ENCODE measurements around the gene FBXO44. TPM values are rescaled to one million over a fixed set of nuclear protein-coding genes. Genes with fewer than 3 reads are reported as not detected.

The FBXO44 gene
- total RNA-seq, 4 donors from 2014 or later = 17.2 to 56.3 (median 28.1) TPM

DNA sequence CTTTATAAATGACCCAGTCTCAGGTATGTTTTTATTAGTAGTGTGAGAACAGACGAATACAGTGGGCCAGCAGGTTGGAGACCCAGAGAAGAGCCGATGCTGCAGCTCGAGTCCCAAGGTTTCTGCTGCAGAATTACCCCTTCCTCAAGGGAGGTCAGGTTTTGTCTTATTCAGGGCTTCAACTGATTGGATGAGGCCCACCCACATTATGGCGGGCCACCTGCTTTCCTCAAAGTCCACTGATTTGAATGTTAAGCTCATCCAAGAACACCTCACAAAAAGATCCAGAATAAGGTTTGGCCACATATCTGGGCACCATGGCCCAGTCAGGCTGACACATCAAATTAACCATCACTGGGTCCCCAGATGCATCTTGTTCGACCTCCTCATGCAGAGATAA is 41.3 kb upstream of the FBXO44 start:
- no peak for DNase-seq (ENCODE audit: low spot score in 2 of 2)
- H3K27me3 ChIP-seq = peaks cover 34% of the 10 kb centered on the region
- H3K27ac ChIP-seq = no peak overlapping the region
- no peaks in the 10 kb centered on the region for H3K9me3 ChIP-seq
- 87% methylated on average over 5 of the region's 5 CpGs for WGBS
- H3K4me3 ChIP-seq = no peak overlapping the region
- TF ChIP-seq POLR2A (IDR thresholded peaks at IDR 0.05) = no peak
- TF ChIP-seq EP300 (IDR thresholded peaks at IDR 0.05) = no peak
- H3K36me3 ChIP-seq = no peaks in the 10 kb centered on the region
- H3K4me1 ChIP-seq = no peaks in the 10 kb centered on the region

GRCh38 chr1:11615090-11615489 is 39.6 kb upstream of the FBXO44 start:
- peaks cover 42% of the 10 kb centered on the region for H3K27me3 ChIP-seq

DNA sequence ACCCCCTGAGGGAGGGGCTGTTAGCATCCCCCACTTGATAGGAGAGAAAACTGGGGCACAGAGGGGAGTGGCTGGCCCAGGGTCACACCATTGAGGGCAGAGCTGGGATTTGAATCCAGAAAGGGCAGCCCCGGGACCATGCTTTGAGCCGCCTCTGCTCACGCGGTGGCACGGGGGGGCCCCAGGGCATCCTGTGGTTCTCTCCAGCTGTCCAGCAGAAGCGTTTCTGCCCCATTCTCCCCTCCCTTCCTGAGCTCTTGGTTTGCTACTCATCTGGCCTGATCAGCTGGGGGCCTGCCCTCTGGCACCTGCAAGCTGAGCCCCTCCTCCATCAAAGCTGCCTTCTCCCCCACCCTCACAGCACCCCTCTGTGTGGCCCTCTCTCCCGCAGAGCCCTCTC is 37.9 kb upstream of the FBXO44 start:
- no peak for DNase-seq (ENCODE audit: low spot score in 2 of 2)
- Histone ChIP-seq H3K27me3 (peaks cover 39% of the 10 kb centered on the region), H3K9me3 (no peaks in the 10 kb centered on the region), H3K4me1 (no peaks in the 10 kb centered on the region), H3K36me3 (no peaks in the 10 kb centered on the region), H3K4me3 (no peak overlapping the region), H3K27ac (no peak overlapping the region)
- 46% methylated on average over 7 of the region's 7 CpGs for WGBS
- TF ChIP-seq, protein P1, sequence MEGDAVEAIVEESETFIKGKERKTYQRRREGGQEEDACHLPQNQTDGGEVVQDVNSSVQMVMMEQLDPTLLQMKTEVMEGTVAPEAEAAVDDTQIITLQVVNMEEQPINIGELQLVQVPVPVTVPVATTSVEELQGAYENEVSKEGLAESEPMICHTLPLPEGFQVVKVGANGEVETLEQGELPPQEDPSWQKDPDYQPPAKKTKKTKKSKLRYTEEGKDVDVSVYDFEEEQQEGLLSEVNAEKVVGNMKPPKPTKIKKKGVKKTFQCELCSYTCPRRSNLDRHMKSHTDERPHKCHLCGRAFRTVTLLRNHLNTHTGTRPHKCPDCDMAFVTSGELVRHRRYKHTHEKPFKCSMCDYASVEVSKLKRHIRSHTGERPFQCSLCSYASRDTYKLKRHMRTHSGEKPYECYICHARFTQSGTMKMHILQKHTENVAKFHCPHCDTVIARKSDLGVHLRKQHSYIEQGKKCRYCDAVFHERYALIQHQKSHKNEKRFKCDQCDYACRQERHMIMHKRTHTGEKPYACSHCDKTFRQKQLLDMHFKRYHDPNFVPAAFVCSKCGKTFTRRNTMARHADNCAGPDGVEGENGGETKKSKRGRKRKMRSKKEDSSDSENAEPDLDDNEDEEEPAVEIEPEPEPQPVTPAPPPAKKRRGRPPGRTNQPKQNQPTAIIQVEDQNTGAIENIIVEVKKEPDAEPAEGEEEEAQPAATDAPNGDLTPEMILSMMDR (IDR thresholded peaks at IDR 0.05) = no peak
- TF ChIP-seq POLR2A (IDR thresholded peaks at IDR 0.05) = no peak
- TF ChIP-seq POLR2AphosphoS5 (IDR thresholded peaks at IDR 0.05) = no peak
- no peak for TF ChIP-seq EP300 (IDR thresholded peaks at IDR 0.05)

More at GRCh38 chr1:11615090-11615489, 39.6 kb upstream of the FBXO44 start:
- H3K27ac ChIP-seq = no peak overlapping the region
- H3K4me3 ChIP-seq = no peak overlapping the region
- no peak for DNase-seq (ENCODE audit: low spot score in 2 of 2)
- H3K36me3 ChIP-seq = no peaks in the 10 kb centered on the region
- H3K9me3 ChIP-seq = no peaks in the 10 kb centered on the region
- TF ChIP-seq, protein P1 (IDR thresholded peaks at IDR 0.05) = no peak
- TF ChIP-seq POLR2A (IDR thresholded peaks at IDR 0.05) = no peak
- no peak for TF ChIP-seq EP300 (IDR thresholded peaks at IDR 0.05)
- TF ChIP-seq POLR2AphosphoS5 (IDR thresholded peaks at IDR 0.05) = no peak
- H3K4me1 ChIP-seq = no peaks in the 10 kb centered on the region
- WGBS = 62% methylated on average over 16 of the region's 16 CpGs

DNA sequence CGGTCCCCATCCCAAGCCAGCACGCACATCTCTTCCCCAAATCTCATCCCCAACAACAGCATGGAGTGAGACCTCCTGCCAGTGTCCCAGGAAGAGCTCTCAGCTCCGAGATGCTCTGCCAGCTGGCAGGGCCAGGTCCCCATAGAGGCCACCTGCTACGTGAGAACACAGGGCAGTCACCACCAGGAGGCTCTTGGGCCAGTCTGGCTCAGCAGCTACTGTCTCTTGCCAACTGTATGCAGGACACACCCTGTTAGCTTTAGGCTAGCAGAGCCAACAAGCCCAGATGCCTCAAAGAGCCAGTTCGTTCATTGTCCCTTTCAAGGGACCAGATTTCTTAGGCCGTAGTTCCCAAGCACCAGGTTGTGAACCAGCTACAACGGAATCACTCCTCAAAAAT is 37.4 kb upstream of the FBXO44 start:
- Histone ChIP-seq H3K4me1 (no peaks in the 10 kb centered on the region), H3K27me3 (peaks cover 39% of the 10 kb centered on the region), H3K27ac (no peak overlapping the region), H3K9me3 (no peaks in the 10 kb centered on the region), H3K4me3 (no peak overlapping the region), H3K36me3 (no peaks in the 10 kb centered on the region)
- 51% methylated on average over 7 of the region's 7 CpGs for WGBS
- DNase-seq (ENCODE audit: low spot score in 2 of 2) = no peak
- no peak for TF ChIP-seq POLR2A (IDR thresholded peaks at IDR 0.05)
- TF ChIP-seq EP300 (IDR thresholded peaks at IDR 0.05) = no peak
- TF ChIP-seq, protein P1 (IDR thresholded peaks at IDR 0.05) = no peak
- TF ChIP-seq POLR2AphosphoS5 (IDR thresholded peaks at IDR 0.05) = no peak

DNA sequence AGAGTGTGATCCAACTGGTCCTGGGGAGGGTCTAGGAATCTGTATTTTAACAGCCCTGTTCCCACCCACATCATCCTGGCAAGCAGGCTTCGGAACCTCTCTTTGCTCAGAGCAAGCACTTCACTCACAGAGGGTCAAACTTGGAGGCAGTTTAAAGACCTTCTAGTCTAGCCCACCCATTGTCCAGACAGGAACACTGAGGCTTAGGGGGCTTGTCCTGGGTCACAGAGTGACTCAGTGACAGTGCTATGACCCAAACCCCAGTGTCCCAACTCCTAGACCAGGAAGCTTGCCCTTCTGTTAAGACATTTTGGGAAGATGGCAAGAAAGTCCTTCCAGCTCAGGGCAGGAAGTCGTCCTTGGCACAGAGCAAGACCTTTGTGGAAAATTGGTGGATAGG is 36.9 kb upstream of the FBXO44 start:
- 69% methylated on average over 2 of the region's 2 CpGs for WGBS
- TF ChIP-seq, protein P1 (IDR thresholded peaks at IDR 0.05) = no peak
- no peak for TF ChIP-seq EP300 (IDR thresholded peaks at IDR 0.05)
- no peak for TF ChIP-seq POLR2A (IDR thresholded peaks at IDR 0.05)
- TF ChIP-seq POLR2AphosphoS5 (IDR thresholded peaks at IDR 0.05) = no peak
- Histone ChIP-seq H3K9me3 (no peaks in the 10 kb centered on the region), H3K4me3 (no peak overlapping the region), H3K27me3 (peaks cover 39% of the 10 kb centered on the region), H3K4me1 (no peaks in the 10 kb centered on the region), H3K36me3 (no peaks in the 10 kb centered on the region), H3K27ac (no peak overlapping the region)
- DNase-seq (ENCODE audit: low spot score in 2 of 2) = no peak

- Histone ChIP-seq H3K4me1 (no peaks in the 10 kb centered on the region), H3K36me3 (no peaks in the 10 kb centered on the region), H3K27ac (no peak overlapping the region), H3K27me3 (peaks cover 58% of the 10 kb centered on the region), H3K9me3 (no peaks in the 10 kb centered on the region), H3K4me3 (no peak overlapping the region)
- no peak for DNase-seq (ENCODE audit: low spot score in 2 of 2)
- WGBS = 51% methylated on average over 12 of the region's 12 CpGs
- TF ChIP-seq POLR2A (IDR thresholded peaks at IDR 0.05) (no peak), EP300 (IDR thresholded peaks at IDR 0.05) (no peak), POLR2AphosphoS5 (IDR thresholded peaks at IDR 0.05) (no peak)
- TF ChIP-seq, protein P1 (IDR thresholded peaks at IDR 0.05) = no peak
These were observed 34.3 kb upstream of the FBXO44 start for GRCh38 chr1:11620405-11620804.
